ENCODE results near the gene PRR19. TPM values are rescaled to one million over a fixed set of nuclear protein-coding genes. Genes with fewer than 3 reads are reported as not detected.

PRR19 gene
- total RNA-seq, 1 experiment from 2014 or later = 3.2 TPM

- no peaks in the 10 kb centered on the region for H3K27me3 Mint-ChIP-seq (ENCODE audit: low read depth)
Measured at GRCh38 chr19:42274065-42274682, 27.8 kb upstream of the PRR19 start.

More at GRCh38 chr19:42274065-42274682, 27.8 kb upstream of the PRR19 start:
- H3K27ac ChIP-seq (ENCODE audit: insufficient read length, low read depth, low read length) = no peak overlapping the region
- H3K27ac Mint-ChIP-seq = no peak overlapping the region
- TF ChIP-seq CTCF (conservative IDR thresholded peaks at IDR 0.05) = no peak
- H2AFZ ChIP-seq (ENCODE audit: low read length) = no peak overlapping the region
- H4K20me1 ChIP-seq (ENCODE audit: control insufficient read depth, insufficient read depth, insufficient read length) = no peaks in the 10 kb centered on the region
- H3K4me3 Mint-ChIP-seq = no peak overlapping the region
- no peak overlapping the region for H2AK5ac ChIP-seq (ENCODE audit: insufficient read length, low read length)
- no peak overlapping the region for H2BK12ac ChIP-seq (ENCODE audit: insufficient read length, low read depth, low read length)
- no peak overlapping the region for H3K9ac ChIP-seq (ENCODE audit: extremely low read depth, insufficient read length, low read length)
- H3K23ac ChIP-seq (ENCODE audit: insufficient read length, low read depth, low read length) = no peak overlapping the region
- no peak overlapping the region for H4K5ac ChIP-seq (ENCODE audit: insufficient read length, low read depth, low read length)
- H3K4me1 Mint-ChIP-seq = peaks cover 22 to 30% of the 10 kb centered on the region in 2 experiments
- DNase-seq = no peak
- no peak overlapping the region for H3T11ph ChIP-seq (ENCODE audit: low read length)
- no peak overlapping the region for H2BK120ac ChIP-seq (ENCODE audit: low read depth, low read length, poor library complexity, severe bottlenecking)
- peaks cover 4 to 23% (median 16%) of the 10 kb centered on the region in 3 experiments; a peak in 6 of 7 replicates for H3K36me3 Mint-ChIP-seq (ENCODE audit: insufficient read depth in 1 of 3, low read depth in 3 of 3)
- H2BK20ac ChIP-seq (ENCODE audit: low read depth, low read length, poor library complexity, severe bottlenecking) = no peak overlapping the region
- H3K79me2 ChIP-seq (ENCODE audit: insufficient read depth, low read length) = no peaks in the 10 kb centered on the region
- no peak overlapping the region for H2BK5ac ChIP-seq (ENCODE audit: insufficient read length, low read length)
- no peak overlapping the region for H2BK15ac ChIP-seq (ENCODE audit: low read depth, low read length)
- H3K23me2 ChIP-seq (ENCODE audit: insufficient read length, low read depth, low read length, poor library complexity, severe bottlenecking) = peaks cover 4% of the 10 kb centered on the region
- no peaks in the 10 kb centered on the region; the same call in 1 of the 2 replicates for H3K4me1 ChIP-seq (ENCODE audit: insufficient read depth, low read length)
- no peak overlapping the region for H3K18ac ChIP-seq (ENCODE audit: insufficient read length, low read depth, low read length)
- no CpG with 5 or more reads among the region's 22 CpGs for WGBS (ENCODE audit: extremely low coverage, insufficient read length, low lambda C conversion rate)
- no peaks in the 10 kb centered on the region; a peak in 1 of 5 replicates for H3K9me3 Mint-ChIP-seq
- H4K8ac ChIP-seq (replicated peaks; ENCODE audit: insufficient read length, low read depth, low read length) = no peak overlapping the region
- no peak overlapping the region for H3K56ac ChIP-seq (ENCODE audit: insufficient read length, low read depth, low read length)
- no peaks in the 10 kb centered on the region for H3K9me3 ChIP-seq (ENCODE audit: control insufficient read depth, low read depth, low read length)
- H3K14ac ChIP-seq (ENCODE audit: insufficient read depth, low read length) = no peak overlapping the region
- no peak overlapping the region for H4K91ac ChIP-seq (ENCODE audit: insufficient read length, low read depth, low read length)
- no peak overlapping the region for H3K4ac ChIP-seq (ENCODE audit: low read depth, low read length)
- no peaks in the 10 kb centered on the region for H3K79me1 ChIP-seq (ENCODE audit: insufficient read depth, low read depth, low read length, poor library complexity, severe bottlenecking)
- H3K27me3 ChIP-seq (ENCODE audit: insufficient read depth, low read length) = no peaks in the 10 kb centered on the region
- no peak overlapping the region for H3K4me2 ChIP-seq (ENCODE audit: insufficient read depth, insufficient read length, low read length)
